GM18873 (cell line): ENCODE measurements around the gene GFAP.
A peak's percentile ranks its signal among the peaks of the same experiment; 100 is the strongest.
"Not testable (repeated sequence)": the region's sequence is repeated elsewhere in the genome, so short reads cannot be mapped to it uniquely, and the experiment has no call there.

Experiments used
- ATAC-seq: cut with Tn5 transposase; IDR thresholded peaks from one replicate; pipeline ENCODE4 v1.9.1; 2021; ENCODE audit warnings: mild to moderate bottlenecking, moderate library complexity, moderate number of reproducible peaks; ENCODE audit not compliant: unreplicated experiment, low FRiP score

GFAP gene

DNA sequence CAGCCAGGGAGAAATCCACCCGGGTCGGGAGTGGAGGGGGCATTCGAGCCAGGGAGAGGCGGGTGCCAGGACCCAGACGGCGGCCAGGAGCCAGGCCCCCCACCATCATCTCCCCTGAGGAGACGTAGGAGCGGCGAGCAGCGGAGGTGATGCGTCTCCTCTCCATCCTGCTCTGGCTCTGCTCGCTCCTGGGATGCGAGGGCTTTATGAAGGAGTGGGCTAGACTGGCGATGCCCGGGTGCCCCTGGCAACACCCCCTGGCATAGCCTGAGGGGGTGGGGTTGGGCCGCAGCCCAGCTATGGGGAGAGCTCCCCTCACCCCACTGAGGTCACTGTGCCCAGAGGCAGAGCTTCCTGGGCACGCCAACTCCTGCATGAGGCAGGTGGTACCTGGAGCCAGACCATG is at the start of gene GFAP:
GFAP (minus strand) TSS at position 180 of the 406 bp plus-strand sequence; CDS start at position 166, 14 bp downstream.
- ATAC-seq = no peak

- ATAC-seq = no peak
These were observed 46.6 kb upstream of the GFAP start for GRCh38 chr17:44961921-44962350.

GRCh38 chr17:44960691-44961090 is 45.4 kb upstream of the GFAP start:
- ATAC-seq = no peak

DNA sequence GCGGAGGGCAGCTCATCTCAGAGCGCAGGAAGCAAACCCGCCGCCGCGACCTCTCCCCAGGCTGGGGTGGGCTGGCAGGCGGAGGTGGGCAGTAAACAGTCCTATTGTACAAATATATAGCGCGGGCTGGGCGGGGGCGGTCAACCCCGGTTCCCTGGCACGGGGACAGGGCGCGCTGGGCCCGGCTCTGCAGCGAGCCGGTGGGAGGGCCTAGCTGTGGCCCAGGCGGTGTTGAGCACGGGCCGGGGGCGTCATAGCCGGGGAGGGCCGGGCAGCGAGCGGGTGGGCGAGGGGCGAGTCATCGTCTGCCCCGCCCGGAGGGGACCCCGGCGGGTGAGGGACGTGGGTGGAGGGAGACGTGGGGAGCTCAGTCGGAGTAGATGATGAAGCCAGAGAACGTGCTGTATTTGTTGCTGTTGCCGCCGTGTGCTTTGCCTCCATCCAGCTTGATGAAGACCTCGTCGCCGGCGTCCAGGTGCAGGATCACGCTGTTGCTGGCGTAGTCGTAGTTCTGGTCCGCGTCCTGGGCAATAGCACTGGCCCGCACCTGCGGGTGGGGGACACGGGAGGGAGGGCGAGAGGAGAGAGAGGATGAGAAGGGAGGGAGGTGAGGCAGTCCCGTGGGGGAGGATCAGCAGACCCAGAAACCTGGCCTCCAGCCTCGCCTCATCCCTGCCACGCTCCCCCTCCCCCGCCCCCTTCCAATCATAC is 44.7 kb upstream of the GFAP start:
- no peak for ATAC-seq

DNA sequence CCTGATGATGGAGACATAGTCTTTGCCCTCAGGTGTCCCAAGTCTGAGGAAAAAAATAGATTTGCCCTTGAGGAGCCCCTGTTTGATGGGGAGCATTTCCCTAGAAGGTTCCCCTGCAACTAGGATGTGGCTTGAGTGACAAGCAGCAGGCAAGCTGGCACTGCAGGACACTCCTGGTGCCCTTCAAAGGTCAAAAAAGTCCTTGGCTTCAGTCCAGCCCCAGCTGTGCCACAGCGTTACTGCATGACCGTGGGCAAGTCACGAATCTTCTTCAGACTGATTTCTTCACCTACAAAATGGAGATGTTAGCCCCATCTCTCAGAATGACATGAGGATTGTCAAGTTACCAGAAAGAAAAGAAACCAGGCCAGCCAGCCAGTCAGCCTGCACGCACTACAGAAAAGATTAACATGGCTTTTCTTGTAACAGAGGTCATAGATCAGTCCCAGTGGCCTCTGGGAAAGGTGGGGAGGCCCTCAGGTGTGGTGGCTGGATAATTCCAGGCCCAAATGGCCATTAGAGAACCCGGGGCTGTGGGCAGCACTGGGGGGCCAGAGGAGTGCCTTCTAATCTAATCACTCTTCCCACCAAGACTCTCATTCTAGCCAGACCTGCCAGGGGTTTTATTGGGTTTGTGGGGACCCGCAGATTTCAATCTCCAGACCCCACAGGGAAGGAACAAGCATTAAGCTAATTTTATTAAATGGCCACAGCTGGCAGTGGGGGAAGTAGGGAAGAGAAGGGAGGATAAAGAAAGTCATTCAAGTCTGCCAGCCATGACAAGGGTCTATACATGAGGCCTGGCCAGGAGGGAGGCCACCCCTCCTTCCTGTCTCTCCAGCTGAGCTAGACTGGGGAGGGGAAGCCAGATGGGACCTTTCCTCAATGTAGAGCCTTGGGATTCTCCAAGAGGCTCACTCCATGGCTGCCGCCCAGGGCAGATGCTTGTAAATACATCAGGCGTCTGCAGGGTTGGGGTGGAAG is 42.0 kb upstream of the GFAP start:
- ATAC-seq = no peak

GRCh38 chr17:44955674-44956425 is 40.5 kb upstream of the GFAP start:
- no peak for ATAC-seq

DNA sequence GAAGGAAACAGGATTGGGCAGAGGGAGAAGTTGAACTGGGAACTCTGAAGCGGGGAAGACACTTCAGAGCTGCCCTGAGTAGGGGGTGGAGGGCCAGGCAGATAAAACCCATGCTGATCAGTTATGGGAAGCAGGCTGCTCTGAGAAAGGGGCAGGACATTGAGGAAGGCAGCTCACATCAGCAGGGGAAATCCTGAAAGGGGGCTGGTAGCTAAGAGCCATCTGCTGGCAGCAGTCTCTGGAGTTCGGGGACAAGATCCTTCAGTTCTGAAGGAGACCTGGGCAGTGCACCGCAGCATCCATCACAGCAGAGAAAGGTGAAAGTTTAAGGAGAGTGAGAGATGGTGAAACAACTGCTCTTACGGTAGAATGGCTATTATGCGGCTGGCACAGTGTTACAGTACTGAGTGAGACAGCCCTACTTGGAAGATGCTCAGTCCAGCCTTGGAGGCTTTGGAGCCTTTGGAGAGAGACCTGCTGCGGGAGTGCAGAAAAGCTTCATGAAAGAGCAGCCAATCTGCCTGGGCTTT is 37.7 kb upstream of the GFAP start:
- no peak for ATAC-seq

DNA sequence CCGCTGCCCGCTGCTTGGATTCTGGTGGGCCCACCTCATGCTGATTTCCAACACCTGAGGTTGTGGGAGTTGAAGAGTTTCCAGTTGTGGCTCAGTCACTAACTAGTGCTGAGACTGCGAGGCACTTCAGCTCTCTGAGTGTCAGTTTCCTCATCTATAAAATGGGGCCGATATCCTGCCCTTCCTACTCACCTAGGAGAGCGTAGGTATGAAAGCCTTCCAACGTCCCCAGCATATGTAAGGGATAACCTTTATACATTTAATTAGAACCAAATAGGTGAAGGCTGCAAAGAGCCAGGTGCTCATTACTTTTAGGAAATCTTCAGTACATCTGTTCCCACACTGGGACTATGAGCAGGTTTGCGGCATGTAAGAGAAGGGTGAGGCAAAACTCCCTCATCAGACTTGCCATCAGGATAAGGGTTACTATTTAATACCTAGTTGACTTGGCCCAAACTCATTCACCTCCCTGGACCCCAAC is 33.1 kb upstream of the GFAP start:
- no peak for ATAC-seq

DNA sequence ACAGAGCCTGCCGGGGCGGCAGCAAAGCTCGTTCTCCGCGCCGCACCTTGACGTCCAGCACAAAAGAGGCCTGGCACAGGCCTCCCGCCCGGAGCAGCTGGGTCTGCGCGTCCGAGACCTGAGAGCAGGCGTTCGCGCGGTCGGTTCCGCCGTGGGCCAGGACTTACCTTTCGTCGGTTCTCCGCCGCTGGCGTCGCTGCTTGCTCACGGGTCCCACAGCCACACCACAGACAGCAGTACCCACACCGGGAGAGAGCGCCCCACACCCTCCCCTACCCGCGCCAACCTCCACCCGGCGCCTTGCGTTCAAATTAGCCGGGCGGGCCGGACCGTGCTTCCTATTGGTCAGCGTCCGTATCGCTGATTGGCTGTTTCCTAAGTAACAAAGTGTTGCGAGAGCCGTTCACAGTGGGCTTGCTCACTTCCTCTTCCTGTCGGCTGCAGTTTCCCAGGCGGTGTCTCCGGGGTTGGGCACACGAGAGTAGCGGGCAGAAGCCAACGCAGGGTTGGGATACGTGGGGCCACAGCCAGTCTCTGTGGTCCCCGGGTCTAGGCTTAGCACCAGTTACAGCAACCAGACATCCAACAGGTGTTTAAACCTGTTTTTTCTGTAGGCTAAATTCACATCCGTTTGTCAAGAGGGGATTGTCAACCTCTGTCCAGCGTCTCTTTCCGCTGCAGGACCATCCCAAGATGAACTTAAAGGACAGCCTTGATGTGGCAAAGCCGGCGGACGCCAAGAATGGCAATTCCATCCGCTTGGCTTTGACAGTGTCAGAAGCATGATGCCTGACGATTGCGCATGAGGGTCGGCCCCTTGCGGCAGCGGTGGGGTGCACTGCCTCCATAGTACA is 32.4 kb upstream of the GFAP start, which contains the start of gene KIF18B:
KIF18B (minus strand) TSS at position 313 of the 854 bp plus-strand sequence. CDS start 11,429 bp downstream, outside the sequence.
- peak; percentile 90 for ATAC-seq

- ATAC-seq = not testable (repeated sequence)
These were observed 30.4 kb upstream of the GFAP start for GRCh38 chr17:44945652-44946051.

- ATAC-seq = no peak
These were observed 27.2 kb upstream of the GFAP start for GRCh38 chr17:44942456-44942855.

DNA sequence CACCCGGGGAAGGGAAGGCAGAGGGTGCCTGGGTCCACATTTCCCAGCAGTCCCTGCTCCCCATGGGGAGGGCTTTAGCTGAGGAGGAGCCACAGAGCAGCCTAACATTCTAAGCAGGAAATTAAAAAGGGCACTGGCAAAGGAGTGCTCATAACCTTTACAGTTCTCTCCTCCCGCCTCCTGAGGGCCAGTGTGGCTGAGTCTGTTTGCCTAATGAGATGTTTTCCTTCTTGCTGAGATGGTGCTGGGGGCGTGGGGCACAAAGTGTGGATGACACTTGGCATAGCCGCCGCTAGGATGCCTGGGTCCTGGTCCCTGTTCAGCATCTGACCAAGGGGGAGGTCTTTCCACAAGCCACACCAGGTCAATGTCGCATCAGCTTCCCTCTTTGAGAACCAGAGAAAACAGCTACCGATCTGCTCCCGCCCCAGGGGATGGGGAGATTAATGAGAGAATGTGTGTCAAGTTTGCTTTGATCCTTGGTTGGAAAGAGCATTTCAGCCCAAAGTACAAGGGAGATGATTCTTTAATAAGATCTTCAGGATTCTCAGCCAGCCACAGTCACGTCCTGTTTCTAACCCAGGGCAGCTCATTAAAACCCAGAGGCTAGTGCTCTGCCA is 26.5 kb upstream of the GFAP start:
- ATAC-seq = no peak

- no peak for ATAC-seq
These were observed 25.5 kb upstream of the GFAP start for GRCh38 chr17:44940768-44941167.

GRCh38 chr17:44940317-44940716 is 25.0 kb upstream of the GFAP start:
- no peak for ATAC-seq

- ATAC-seq = no peak
These were observed 19.8 kb upstream of the GFAP start for GRCh38 chr17:44935116-44935515.

- no peak for ATAC-seq
These were observed 19.4 kb upstream of the GFAP start for GRCh38 chr17:44934745-44935105.

- ATAC-seq = no peak
These were observed 18.8 kb upstream of the GFAP start for GRCh38 chr17:44933824-44934744.

DNA sequence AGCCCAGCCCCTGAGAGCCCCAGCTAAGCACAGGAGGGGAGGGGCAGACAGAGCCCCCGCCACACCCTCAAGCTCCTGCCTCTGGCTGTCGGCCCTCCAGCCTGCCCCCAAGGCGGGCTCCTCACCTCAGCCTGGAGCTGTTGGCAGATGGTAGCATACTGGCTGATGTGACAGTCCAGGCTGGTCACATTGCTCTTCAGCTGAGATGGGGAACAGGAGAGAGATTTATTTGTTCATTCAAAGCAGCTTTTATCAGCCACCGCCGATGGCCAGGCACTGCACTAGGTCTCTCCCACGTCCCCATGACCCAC is 17.4 kb upstream of the GFAP start:
- no peak for ATAC-seq
